Spleen (tissue), 7 donors: ENCODE measurements around the gene RARS2.

Experiments
- POLR2A ChIP-seq, 3 donors: fragments of 450-650 bp; IDR thresholded peaks; one replicate each; pipeline ENCODE4 v1.5.1; 2017; ENCODE audit warnings: antibody characterized with exemption in 3 of 3, mild to moderate bottlenecking in 1 of 3
- POLR2AphosphoS5 ChIP-seq, 3 donors: sonication (generic); formaldehyde crosslinking; IDR thresholded peaks; one replicate each; pipeline ENCODE4 v1.5.1; 2017; ENCODE audit warnings: antibody characterized with exemption in 3 of 3
- TF ChIP-seq, protein P1 (sequence below), 11 experiments: fragments of 200-600 bp in 7 of 11; fragments of 450-650 bp in 4 of 11; sonication (generic) in 4 of 11; IDR thresholded peaks in 8 of 11; conservative IDR thresholded peaks in 3 of 11; 1 replicate in 7 of 11; 2 replicates in 4 of 11; pipeline versions ENCODE4 v1.4.0 to v1.8.0; 2016 to 2021; ENCODE audit warnings: antibody characterized with exemption in 11 of 11, inconsistent platforms in 4 of 11, mild to moderate bottlenecking in 1 of 11
- donor health status: DM: no; HTN: no; CAD: no; lungs with moderate emphysema.
- donor health status: DM: no; HTN: no; CAD: no.
- donor health status: DM: no; HTN: no; CAD: no.

- TF ChIP-seq, protein P1, sequence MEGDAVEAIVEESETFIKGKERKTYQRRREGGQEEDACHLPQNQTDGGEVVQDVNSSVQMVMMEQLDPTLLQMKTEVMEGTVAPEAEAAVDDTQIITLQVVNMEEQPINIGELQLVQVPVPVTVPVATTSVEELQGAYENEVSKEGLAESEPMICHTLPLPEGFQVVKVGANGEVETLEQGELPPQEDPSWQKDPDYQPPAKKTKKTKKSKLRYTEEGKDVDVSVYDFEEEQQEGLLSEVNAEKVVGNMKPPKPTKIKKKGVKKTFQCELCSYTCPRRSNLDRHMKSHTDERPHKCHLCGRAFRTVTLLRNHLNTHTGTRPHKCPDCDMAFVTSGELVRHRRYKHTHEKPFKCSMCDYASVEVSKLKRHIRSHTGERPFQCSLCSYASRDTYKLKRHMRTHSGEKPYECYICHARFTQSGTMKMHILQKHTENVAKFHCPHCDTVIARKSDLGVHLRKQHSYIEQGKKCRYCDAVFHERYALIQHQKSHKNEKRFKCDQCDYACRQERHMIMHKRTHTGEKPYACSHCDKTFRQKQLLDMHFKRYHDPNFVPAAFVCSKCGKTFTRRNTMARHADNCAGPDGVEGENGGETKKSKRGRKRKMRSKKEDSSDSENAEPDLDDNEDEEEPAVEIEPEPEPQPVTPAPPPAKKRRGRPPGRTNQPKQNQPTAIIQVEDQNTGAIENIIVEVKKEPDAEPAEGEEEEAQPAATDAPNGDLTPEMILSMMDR (IDR thresholded peaks at IDR 0.05 in 8 of 11, conservative IDR thresholded peaks at IDR 0.05 in 3 of 11) = peak in 2 of 11 experiments; percentile 13 to 25
- TF ChIP-seq POLR2A (IDR thresholded peaks at IDR 0.05) (no peak), POLR2AphosphoS5 (IDR thresholded peaks at IDR 0.05) (no peak)
Measured at GRCh38 chr6:87483929-87484328, 105.9 kb downstream of the RARS2 start.
